Natural killer cell treated with Interleukin-12 subunit alpha and Interleukin-12 subunit beta and Interleukin-15 and Interleukin-18, amount 100 ng/mL, for 72 hours (primary cell): Measurements from ENCODE around the gene YIPF4. TPM values are rescaled to one million over a fixed set of nuclear protein-coding genes. Genes with fewer than 3 reads are reported as not detected.
"Not testable (repeated sequence)": the region's sequence is repeated elsewhere in the genome, so short reads cannot be mapped to it uniquely, and the experiment has no call there.

Source experiments
- ATAC-seq, 2 donors: fragments of 150-1000 bp; cut with Tn5 transposase in 1 of 2; sonication (Bioruptor Pico), chemical (Tn5 transposase) in 1 of 2; 2 replicates each; pipeline ENCODE4 v1.10.0; 2021
- DNase-seq: peaks from one replicate; pipeline ENCODE4 v3.0.0; 2022; ENCODE audit warnings: low spot score
- H3K27ac Mint-ChIP-seq, 2 donors: 1 replicate in 1 of 2; 2 replicates in 1 of 2; pipeline ENCODE4 v1.8.0; 2022; ENCODE audit warnings: mixed read lengths in 2 of 2, mild to moderate bottlenecking in 1 of 2, moderate library complexity in 1 of 2
- H3K27me3 Mint-ChIP-seq, 2 donors: 1 replicate in 1 of 2; 2 replicates in 1 of 2; pipeline ENCODE4 v1.8.0; 2022; ENCODE audit warnings: mixed read lengths in 2 of 2
- H3K36me3 Mint-ChIP-seq: one replicate; pipeline ENCODE4 v1.8.0; 2022; ENCODE audit warnings: mixed read lengths
- H3K4me1 Mint-ChIP-seq, 2 donors: 1 replicate in 1 of 2; 2 replicates in 1 of 2; pipeline ENCODE4 v1.8.0; 2022; ENCODE audit warnings: low read depth in 2 of 2, mixed read lengths in 2 of 2, mild to moderate bottlenecking in 1 of 2
- H3K4me3 Mint-ChIP-seq: one replicate; pipeline ENCODE4 v1.8.0; 2022; ENCODE audit warnings: mixed read lengths
- H3K9me3 Mint-ChIP-seq: 2 replicates; pipeline ENCODE4 v1.8.0; 2022; ENCODE audit warnings: mixed read lengths
- total RNA-seq, 2 donors: library from RNA; stranded (reverse); gene quantifications; one replicate each; pipeline ENCODE4 v1.2.3, GENCODE V29; 2022

The YIPF4 gene
- total RNA-seq, 2 donors from 2014 or later, result 21.0 to 36.8 TPM

- Mint-ChIP-seq H3K4me3 (no peak overlapping the region), H3K9me3 (no peaks in the 10 kb centered on the region), H3K27me3 (no peaks in the 10 kb centered on the region), H3K36me3 (no peaks in the 10 kb centered on the region), H3K27ac (no peak overlapping the region), H3K4me1 (no peaks in the 10 kb centered on the region)
- DNase-seq (no peak), ATAC-seq (no peak)
These were observed 32.9 kb downstream of the YIPF4 start for GRCh38 chr2:32310577-32310976.

- Mint-ChIP-seq H3K9me3 (no peaks in the 10 kb centered on the region), H3K27ac (no peak overlapping the region), H3K4me3 (no peak overlapping the region), H3K27me3 (no peaks in the 10 kb centered on the region), H3K4me1 (no peaks in the 10 kb centered on the region), H3K36me3 (no peaks in the 10 kb centered on the region)
- DNase-seq (no peak), ATAC-seq (no peak)
These were observed 37.2 kb downstream of the YIPF4 start for GRCh38 chr2:32314886-32315285.

DNA sequence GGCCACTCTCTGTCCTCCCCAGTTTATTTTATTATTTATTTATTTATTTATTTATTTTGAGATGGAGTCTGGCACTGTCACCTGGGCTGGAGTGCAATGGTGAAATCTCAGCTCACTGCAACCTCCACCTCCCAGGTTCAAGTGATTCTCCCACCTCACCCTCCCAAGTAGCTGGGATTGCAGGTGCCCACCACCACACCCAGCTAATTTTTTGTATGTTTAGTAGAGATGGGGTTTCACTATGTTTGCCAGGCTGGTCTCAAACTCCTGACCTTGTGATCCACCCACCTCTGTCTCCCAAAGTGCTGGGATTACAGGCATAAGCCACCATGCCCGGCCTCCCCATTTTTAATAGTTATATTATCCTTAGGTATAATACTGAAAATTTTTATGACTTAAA lies 51.0 kb downstream of the YIPF4 start:
- not testable (repeated sequence) for H3K27me3 Mint-ChIP-seq, H3K4me1 Mint-ChIP-seq, H3K36me3 Mint-ChIP-seq, DNase-seq, H3K27ac Mint-ChIP-seq, ATAC-seq, H3K9me3 Mint-ChIP-seq, H3K4me3 Mint-ChIP-seq

GRCh38 chr2:32329180-32329980 lies 51.7 kb downstream of the YIPF4 start:
- not testable (repeated sequence) for H3K4me1 Mint-ChIP-seq, H3K9me3 Mint-ChIP-seq, H3K4me3 Mint-ChIP-seq, H3K36me3 Mint-ChIP-seq, ATAC-seq, H3K27me3 Mint-ChIP-seq, DNase-seq, H3K27ac Mint-ChIP-seq

DNA sequence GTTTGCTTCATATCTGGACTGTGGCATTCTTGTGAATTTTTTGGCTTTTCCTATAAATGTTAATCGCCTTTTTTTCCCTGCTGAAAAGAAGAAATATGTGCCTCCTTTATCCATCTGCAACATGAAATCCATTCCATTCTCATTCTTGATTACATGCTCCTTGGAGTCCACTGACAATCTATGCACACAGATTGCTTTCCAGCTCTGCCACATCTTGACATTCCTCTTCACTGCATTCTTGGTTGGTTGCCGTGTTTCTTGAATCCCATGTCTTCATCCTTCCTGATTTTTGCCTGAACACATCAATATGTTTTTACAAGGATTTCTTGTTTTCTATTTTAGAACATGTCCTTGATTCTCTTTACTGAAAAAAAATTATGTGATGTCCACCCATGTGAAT lies 52.4 kb downstream of the YIPF4 start:
- DNase-seq (no peak), ATAC-seq (no peak)
- peaks cover 0 to 2% of the 10 kb centered on the region in 2 donors for H3K4me1 Mint-ChIP-seq
- H3K36me3 Mint-ChIP-seq, result no peaks in the 10 kb centered on the region
- H3K27ac Mint-ChIP-seq, result no peak overlapping the region
- H3K9me3 Mint-ChIP-seq, result no peaks in the 10 kb centered on the region
- no peaks in the 10 kb centered on the region for H3K27me3 Mint-ChIP-seq
- no peak overlapping the region for H3K4me3 Mint-ChIP-seq

DNA sequence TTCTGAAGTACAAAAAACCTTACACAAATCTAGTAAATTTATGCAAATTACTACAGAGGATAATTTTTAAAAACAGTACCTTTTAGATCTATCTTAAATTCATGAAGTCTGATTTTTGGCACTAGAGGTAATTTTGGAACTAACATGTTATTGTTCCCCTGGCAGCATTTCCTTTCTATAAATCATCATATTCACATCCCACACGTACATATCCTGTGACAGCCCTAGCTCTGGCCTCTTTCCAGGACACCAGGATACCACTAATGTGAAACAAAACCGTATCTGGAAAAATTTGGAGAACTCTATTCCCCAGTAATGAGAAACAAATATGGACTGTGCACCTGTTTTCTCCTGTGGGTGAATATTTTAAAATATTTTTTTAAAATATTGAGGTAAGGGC lies 65.1 kb downstream of the YIPF4 start:
- no peaks in the 10 kb centered on the region for H3K27me3 Mint-ChIP-seq
- DNase-seq (no peak), ATAC-seq (no peak)
- no peaks in the 10 kb centered on the region for H3K36me3 Mint-ChIP-seq
- H3K27ac Mint-ChIP-seq, result no peak overlapping the region
- no peak overlapping the region for H3K4me3 Mint-ChIP-seq
- H3K4me1 Mint-ChIP-seq, result no peaks in the 10 kb centered on the region
- H3K9me3 Mint-ChIP-seq, result no peaks in the 10 kb centered on the region

- H3K27me3 Mint-ChIP-seq, H3K4me3 Mint-ChIP-seq, H3K27ac Mint-ChIP-seq, DNase-seq, H3K4me1 Mint-ChIP-seq, H3K36me3 Mint-ChIP-seq, H3K9me3 Mint-ChIP-seq, ATAC-seq: not testable (repeated sequence)
These were observed 73.1 kb downstream of the YIPF4 start for GRCh38 chr2:32350797-32351196.

GRCh38 chr2:32355976-32356680 lies 78.4 kb downstream of the YIPF4 start:
- Mint-ChIP-seq H3K27ac (peak overlapping the region; percentile 84), H3K4me1 (peaks cover 21 to 33% of the 10 kb centered on the region in 2 donors), H3K9me3 (no peaks in the 10 kb centered on the region), H3K4me3 (peak overlapping the region; percentile 92), H3K36me3 (peaks cover 13% of the 10 kb centered on the region), H3K27me3 (no peaks in the 10 kb centered on the region)
- no peak for ATAC-seq
- no peak for DNase-seq

DNA sequence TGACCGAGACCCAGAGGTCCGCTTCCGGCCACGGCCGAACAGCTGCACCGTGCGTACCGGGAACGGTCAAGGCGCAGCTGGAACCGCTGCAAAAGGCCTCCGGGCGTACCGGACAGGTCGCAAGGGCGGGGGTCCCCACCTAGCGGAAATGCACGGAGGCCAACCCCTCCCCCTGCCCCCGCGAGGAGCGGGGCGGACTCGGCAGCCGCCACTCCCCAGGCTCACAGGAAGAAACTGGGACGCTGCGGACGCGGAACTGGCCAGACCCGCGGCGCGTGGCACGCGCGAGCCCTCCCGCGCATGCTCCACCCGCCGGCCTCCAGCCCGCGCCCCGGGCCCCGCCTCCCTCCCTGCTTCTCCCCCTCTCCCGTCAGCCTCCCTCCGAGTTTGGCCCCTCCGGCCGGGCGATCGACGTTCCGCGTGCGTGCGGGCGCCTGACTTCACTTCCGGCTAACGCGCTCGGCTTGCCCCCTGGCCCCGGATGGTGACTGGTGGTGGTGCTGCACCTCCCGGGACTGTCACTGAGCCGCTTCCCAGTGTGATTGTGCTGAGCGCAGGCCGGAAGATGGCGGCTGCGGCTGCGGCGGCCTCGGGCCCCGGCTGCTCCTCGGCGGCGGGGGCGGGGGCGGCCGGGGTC lies 79.1 kb downstream of the YIPF4 start, which contains the start of gene BIRC6:
Gene BIRC6 (plus strand): TSS at position 343 of the 637 bp plus-strand sequence. CDS start 139 bp downstream, at position 482.
- peak within 1 kb of the TSS; percentile 84 for H3K27ac Mint-ChIP-seq
- no peaks in the 10 kb centered on the region for H3K27me3 Mint-ChIP-seq
- H3K4me1 Mint-ChIP-seq, result peaks cover 27 to 39% of the 10 kb centered on the region in 2 donors
- H3K9me3 Mint-ChIP-seq, result no peaks in the 10 kb centered on the region
- peaks cover 18% of the 10 kb centered on the region for H3K36me3 Mint-ChIP-seq
- ATAC-seq (peak; percentile 95 to 97), DNase-seq (peak; percentile 100)
- H3K4me3 Mint-ChIP-seq, result peak within 1 kb of the TSS; percentile 92

GRCh38 chr2:32357318-32358110 lies 79.8 kb downstream of the YIPF4 start:
- H3K27ac Mint-ChIP-seq, result peak overlapping the region; percentile 84
- H3K4me1 Mint-ChIP-seq, result peaks cover 31 to 44% of the 10 kb centered on the region in 2 donors
- DNase-seq (peak; percentile 73), ATAC-seq (peak; percentile 3 to 28)
- H3K4me3 Mint-ChIP-seq, result peak overlapping the region; percentile 92
- peaks cover 20% of the 10 kb centered on the region for H3K36me3 Mint-ChIP-seq
- H3K27me3 Mint-ChIP-seq, result no peaks in the 10 kb centered on the region
- H3K9me3 Mint-ChIP-seq, result no peaks in the 10 kb centered on the region

GRCh38 chr2:32358111-32358482 lies 80.4 kb downstream of the YIPF4 start:
- H3K4me1 Mint-ChIP-seq, result peaks cover 31 to 44% of the 10 kb centered on the region in 2 donors
- peak overlapping the region; percentile 92 for H3K4me3 Mint-ChIP-seq

GRCh38 chr2:32360416-32360815 lies 82.7 kb downstream of the YIPF4 start:
- DNase-seq (no peak), ATAC-seq (no peak)
- peaks cover 20% of the 10 kb centered on the region for H3K36me3 Mint-ChIP-seq
- H3K27me3 Mint-ChIP-seq, result no peaks in the 10 kb centered on the region
- no peaks in the 10 kb centered on the region for H3K9me3 Mint-ChIP-seq
- peaks cover 45 to 63% of the 10 kb centered on the region in 2 donors for H3K4me1 Mint-ChIP-seq
- H3K27ac Mint-ChIP-seq, result peak overlapping the region; percentile 47 to 84
- H3K4me3 Mint-ChIP-seq, result peak overlapping the region; percentile 59

More at GRCh38 chr2:32358111-32358482, 80.4 kb downstream of the YIPF4 start:
- ATAC-seq (no peak), DNase-seq (no peak)
- H3K36me3 Mint-ChIP-seq, result peaks cover 20% of the 10 kb centered on the region
- no peaks in the 10 kb centered on the region for H3K27me3 Mint-ChIP-seq
- H3K9me3 Mint-ChIP-seq, result no peaks in the 10 kb centered on the region
- H3K27ac Mint-ChIP-seq, result peak overlapping the region; percentile 84

GRCh38 chr2:32362997-32363396 lies 85.3 kb downstream of the YIPF4 start:
- peaks cover 62 to 75% of the 10 kb centered on the region in 2 donors for H3K4me1 Mint-ChIP-seq
- H3K36me3 Mint-ChIP-seq, result peaks cover 19% of the 10 kb centered on the region

More at GRCh38 chr2:32362997-32363396, 85.3 kb downstream of the YIPF4 start:
- ATAC-seq, H3K4me3 Mint-ChIP-seq, DNase-seq, H3K9me3 Mint-ChIP-seq, H3K27ac Mint-ChIP-seq, H3K27me3 Mint-ChIP-seq: not testable (repeated sequence)
